GM21390 (cell line): ENCODE data around the gene RELL1.
A peak's percentile ranks its signal among the peaks of the same experiment; 100 is the strongest.
"Not testable (repeated sequence)": the region's sequence is repeated elsewhere in the genome, so short reads cannot be mapped to it uniquely, and the experiment has no call there.

Source experiments
- ATAC-seq: cut with Tn5 transposase; IDR thresholded peaks from one replicate; pipeline ENCODE4 v1.9.1; 2021; ENCODE audit not compliant: unreplicated experiment

RELL1 gene

DNA sequence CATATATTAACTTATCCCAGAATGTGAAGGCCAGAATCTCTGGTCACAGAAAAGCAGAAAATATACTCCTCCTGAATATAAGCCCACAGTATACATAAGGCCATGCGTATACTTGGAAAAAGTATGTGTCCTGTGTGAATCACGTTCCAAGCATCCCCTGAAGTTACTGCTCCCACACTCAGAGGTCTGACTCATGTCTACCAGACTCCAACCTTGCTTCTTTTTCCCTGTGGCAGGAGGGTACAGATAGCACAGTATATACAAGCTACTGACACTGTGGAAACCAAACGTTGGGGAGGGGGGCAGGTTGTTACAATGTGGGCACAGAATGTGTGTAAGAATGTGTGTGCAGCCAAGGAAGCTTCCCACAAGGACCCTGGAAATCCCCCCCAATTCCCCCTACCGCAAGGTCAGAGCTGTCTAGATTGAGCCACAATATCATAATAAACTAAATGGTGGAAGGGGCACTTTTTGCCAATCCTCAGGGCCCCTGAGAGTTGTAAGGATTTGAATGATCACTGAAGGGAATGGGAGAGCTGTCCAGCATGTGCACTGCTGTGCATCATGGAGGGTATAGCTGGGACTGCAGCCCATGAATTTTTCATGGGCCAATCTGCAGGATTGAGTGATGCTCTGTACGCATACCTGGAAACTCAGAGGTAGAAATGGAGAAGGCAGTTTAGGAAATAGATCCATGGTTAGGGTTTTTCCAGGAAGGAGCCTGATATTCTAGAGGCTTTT lies 7.4 kb upstream of the RELL1 start:
- ATAC-seq: no peak

DNA sequence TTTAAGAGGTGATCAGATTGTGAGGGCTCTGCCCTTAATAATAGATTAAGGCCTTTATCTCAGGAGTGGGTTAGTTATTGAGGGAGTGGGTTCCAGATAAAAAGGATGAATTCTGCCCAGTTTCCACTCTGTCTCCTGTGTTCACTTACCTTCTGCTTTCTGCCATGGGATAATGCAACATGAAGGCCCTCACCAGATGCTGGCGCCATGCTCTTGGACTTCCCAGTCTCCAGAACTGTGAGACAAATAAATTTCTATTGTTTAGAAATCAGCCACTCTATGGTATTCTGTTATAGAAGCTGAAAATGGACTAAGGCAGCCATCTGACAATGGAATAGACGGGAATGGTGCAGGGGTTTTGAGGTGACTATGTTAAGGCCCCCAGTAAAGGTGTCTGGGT lies 6.9 kb upstream of the RELL1 start:
- ATAC-seq: no peak

DNA sequence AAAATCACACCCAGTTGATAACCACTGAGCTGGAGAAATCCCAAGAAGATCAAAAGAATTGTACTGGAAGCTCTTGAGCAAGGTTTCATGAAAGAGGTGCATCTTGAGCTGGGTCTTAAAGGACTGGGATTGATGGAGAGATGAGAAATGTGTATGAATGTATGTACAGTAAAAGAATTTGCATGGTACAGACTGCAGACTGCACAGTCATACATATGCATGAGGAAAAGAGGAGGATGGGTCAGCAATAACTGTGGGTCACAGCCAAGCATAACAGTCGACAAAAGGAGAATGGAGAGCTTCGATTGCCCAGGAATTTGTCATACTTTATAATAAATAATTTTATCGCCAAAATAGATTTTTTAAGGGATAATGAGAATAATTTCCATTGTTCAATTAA lies 4.8 kb upstream of the RELL1 start:
- ATAC-seq: no peak

DNA sequence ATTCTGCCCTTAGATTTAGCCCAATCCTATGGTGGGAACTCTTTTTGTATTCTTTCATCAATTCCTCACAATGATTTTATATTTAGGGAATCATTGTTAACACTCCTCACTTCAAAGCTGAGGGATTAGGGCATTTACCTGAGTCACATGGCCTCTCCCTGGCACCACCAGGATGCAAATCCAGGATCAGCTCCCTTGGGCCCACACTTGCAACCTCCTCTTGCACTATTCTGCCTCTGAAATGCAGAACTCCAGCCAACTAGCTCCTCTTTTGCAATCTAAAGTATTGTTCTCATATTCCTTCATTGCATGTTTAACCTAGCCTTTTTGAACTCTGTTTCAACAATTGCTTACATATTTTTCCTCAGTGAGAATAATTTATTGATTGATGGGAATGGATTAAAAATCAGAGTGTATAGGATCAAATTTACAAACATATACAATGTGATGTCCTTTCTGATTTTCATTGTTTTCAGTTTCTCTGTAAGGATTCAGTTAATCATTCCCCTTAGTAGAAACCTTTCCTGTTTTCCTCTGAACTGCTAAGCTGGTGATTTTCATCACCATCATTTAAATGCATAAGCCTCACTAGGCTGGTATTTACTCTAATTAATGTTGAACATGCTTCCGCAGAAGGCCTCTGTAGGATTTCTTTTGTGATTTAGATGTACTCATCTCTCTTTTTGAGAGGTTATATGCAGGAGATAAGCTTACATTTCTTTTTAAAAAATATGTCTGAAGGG lies 3.3 kb upstream of the RELL1 start:
- no peak for ATAC-seq

DNA sequence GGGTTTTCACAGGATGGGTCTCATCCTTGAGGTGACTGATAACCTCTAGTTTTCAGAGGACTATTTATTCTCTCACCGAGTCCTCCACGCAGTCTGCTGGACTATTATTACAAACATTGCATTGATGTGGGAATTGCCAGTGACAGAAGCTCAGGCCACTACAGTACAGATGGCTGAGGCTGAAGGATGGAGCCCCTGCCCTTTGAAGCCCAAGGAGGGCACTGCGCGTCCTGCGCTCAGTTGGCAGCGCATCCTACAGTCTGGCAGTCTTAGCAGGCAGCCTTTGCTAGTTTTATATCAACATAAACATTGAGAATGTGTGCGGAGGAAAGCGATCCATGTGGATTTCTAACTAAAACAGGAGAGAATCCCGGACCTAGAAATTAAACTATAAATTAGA lies 1.5 kb upstream of the RELL1 start:
- ATAC-seq: no peak

DNA sequence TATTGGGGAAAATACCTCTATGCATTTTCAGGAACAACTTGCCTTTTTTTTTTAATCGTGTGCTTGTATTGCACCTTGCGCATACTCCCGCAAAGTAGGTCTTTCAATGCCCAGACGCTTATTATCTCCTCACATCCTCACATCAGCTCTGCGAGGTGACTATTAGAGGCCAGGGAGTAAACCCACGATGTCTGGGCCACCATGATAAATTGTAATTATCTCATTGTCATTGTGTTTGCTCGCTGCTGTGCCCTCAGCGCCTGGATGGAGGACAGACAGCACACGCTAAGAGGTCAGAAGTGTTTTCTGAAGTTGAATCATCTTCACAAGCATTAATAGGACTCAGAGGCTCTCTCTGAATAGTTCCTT lies 1.0 kb upstream of the RELL1 start:
- ATAC-seq: no peak

DNA sequence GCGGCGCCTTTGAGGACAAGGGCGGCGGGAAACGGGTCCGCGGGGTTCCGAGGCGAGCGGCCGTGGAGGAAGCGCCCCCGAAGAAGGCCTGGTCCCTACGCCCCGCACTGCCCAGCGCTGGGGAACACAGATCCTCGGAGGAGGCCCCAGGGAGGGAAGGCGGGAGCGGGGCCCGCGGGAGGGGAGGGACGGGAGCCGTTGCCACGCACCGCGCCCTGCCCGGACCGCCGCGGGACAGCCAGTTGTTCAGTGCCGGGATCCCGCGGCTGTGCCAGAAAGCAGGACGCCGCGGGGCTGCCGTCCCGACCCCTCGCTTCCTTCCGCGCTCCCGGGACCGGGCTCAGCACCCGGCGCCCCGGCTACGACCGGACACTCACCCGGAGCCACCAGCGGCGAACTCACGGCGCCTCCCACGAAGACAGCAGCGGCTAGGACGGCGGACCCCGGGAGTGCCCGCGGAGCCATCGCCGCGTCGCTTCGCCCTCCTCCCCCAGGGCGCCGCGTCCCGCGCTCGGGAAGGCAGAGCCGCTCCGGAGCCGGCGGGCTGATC lies 278 bp downstream of the RELL1 start:
- ATAC-seq: peak; percentile 19

DNA sequence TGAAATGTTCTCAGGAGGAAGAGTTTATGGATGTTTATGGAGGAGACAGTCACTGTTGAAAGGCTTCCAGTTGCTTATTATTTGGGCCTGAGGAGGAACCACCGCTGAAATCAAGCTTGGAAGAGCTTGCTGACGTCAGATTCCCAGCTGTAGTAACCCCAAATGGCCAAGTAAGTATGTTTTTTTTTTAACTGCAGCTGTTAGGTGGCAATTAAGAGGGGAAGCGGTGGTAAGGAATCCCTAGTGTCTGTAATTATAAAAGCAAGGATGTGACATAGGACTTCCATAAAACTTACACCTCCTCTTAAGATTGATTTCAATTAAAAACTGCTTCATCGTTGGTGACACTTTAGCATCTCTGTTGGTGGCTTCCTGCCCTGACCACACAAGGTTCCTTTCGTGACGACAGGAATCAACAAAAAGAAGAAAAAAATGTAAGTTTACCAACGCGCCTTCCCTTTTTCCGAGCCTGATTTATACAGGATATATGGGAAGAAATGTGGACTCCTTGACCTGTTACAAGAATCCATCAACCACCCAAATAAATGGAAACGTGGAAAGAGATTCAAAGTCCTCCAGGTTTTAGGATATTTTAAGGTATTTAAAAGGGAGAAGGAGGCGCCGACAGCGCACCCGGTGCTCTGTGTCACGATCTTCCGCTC lies 884 bp downstream of the RELL1 start:
- ATAC-seq: no peak

DNA sequence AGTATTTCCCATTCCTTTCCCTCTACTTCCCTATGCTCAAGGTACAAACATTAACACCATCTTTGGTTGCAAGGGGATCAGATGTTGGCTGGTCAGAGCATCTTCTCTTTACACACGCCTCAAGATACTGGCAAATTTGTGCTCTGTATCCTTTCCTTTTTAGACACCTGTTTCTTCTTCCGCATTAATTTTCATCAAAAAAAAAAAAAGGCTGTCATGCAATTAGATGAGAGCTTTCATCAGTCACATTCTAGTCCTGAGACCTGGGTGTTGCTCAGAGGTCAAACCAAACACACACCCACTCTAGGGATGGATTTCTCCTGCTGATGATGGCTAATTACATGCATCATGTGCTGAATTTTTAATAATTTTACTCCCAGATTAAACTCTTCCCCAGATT lies 2.0 kb downstream of the RELL1 start:
- ATAC-seq: no peak

DNA sequence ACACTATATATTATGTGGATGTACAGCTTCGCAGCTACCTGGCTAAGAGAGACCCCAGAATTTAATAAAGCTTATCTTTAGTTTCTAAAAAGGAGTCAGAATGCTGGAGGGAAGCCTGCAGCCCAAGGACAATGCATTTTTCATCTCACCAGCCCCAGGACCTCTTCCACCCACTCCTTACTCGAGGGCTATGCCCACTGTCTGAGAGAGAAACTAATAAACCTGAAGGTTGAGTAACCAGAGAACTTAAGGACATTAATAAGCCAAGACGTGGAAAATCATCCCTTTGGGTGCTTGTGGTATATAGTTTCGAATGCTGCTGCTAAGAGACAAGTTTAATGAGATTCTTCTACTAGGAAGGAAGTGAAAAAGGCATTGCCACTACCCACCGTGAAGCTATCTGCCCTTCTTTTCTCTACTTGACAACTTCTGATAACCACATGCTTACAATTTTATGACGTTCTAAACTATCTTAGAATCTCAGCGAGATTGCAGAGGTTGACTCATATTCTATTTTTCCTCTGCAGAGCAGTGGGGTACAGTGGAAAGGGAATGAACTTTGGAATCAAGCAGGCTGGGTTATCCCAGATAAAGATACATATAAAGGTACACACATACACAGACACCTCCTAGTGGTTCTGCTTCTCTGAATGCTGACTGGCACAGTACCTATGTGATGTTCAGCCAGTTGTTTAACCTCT lies 3.3 kb downstream of the RELL1 start:
- ATAC-seq: peak; percentile 23

DNA sequence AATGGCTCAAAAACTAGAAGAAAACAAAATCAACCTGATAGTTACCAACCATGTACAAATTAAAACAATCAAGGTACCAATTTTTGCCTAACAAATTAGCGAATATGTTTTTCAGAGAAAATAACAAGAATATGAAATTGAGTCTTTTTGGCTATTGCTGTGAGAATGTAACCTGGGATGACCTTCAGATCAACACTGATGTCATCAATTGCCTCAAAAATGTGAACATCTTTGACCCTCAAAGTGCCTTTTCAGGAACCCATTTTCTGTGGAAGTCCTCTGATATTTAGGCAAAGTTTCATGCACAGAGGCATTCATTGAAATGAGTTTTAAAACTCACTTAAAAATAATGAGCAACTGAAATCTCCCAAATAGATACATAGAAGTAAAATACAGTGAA lies 6.1 kb downstream of the RELL1 start:
- ATAC-seq: no peak

DNA sequence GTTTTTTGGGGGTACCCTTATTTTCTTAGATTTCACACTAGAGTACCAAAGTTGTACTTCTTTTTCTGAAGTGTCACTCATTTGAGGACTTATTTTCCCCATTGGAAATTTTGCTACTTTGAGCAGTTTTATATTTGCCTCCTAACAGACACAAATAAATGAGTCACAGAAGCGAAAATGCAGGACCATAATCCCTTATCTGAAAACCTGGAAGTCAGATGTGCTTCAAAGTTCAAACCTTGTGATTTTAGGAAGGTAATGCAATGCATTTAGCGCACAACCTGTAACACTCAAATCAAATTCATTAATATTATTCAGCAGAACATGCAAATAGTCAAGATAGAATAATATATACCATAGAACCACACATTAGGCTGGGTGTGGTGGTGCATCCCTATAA lies 6.9 kb downstream of the RELL1 start:
- ATAC-seq: no peak

DNA sequence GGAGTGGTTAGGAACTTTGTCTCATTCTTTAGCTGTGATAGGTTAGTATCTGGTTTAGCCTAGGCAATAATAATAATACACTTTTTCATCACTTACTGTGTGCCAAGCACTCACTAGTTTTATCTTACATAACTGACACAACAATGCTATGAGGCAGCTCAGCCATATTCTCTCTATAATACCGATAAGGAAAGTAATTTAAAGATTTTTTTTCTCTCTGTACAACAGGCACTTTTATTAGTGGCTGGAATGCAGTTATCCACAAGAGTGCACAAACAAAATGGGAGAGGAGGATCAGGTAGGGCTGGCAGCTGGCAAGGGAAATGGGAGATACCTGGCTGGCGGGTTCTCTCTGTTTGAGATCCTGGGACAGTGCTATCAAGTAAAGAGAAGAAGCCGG lies 7.6 kb downstream of the RELL1 start:
- no peak for ATAC-seq

DNA sequence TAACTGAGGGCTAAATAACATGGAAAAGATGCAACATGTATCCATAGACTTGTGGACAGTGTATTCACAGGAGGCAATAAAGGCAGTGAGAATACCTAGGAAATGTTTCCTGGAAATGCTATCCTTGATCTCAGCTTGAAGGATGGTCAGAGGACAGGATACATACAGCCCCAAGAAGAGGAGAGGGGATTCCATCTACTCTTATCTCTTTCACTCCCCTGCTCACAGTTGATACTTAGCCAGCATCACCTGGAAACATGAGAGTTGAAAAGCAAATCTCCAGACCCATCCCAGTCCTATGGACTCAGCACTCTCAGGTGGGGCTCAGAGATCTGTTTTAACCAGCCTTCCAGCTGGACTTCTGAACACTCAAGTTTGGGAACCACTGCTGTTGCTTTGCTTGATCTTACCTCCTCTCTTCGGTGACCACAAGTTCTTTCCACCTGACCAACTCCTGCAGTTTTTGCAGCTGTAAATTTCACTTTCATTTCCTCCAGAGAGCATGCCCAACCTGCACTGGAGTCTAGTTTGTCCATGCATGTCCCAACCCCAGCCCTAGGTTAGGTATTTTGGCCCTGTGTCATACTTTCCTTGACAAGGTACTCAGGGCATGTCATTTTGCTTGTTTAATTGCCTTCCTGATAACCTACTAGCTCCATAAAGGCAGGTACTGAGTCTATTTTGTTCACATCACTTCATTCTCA lies 10.4 kb downstream of the RELL1 start:
- peak; percentile 95 for ATAC-seq

DNA sequence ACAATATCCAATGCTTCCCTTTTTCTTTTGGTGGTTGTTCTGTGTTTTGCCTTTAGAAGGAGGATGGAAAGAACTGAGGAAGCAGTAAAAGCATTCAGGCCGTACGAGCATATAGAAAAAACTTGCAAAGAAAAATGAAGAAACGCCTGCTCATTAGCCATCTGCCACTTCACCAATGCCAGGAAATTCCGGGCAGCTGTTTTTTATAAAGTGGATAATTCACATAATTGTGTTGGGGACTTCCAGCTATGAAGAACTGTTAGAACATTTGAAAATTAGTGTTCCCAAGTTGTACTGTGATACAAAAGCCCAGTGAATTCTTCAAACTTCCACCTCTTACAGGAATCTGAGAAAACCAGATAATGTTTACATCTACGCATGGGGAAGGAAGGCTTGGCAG lies 11.7 kb downstream of the RELL1 start:
- no peak for ATAC-seq

DNA sequence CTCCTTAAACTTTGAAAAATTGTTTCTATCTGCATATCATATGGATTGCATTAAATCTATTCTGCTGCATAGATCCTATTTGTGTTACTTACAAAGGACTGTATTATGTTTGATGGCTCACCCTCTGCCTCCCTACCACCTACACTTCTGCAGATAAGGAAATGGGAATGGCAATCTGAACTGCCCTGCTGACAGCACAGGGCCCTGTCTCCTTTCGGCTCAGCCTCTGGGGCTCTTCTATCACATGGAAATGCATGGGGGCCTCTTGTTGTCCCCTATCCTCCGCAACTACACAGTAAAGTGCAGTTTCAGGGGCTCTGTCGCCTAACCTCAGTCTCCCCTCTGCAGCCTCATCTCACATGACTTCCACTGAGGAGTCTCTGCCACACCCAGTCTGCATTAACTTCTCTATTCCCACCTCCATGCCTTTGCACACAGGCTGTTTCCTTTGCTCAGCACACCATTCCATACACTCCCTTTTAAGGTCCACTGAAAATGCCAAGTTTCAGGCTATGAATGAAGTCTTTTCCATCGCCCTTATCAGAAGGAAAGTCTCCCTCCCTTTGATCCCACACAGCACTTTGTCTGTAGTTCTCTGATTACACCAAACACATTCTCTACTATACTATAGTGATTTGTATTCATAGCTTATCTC lies 12.5 kb downstream of the RELL1 start:
- ATAC-seq: no peak

DNA sequence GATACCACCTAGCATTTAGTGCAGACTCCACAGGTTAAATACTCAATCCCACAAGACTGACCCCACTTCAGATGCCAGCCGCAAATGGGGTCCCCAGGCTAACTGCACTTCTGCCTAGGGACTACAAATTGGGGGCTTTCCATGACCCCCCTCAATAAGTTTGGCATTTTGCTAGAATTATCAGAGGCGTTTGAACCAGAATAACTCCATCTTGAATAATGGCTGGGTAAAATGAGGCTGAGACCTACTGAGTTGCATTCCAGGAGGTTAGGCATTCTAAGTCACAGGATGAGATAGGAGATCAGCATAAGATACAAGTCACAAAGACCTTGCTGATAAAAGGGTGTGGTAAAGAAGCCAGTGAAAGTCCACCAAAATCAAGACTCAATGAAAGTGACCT lies 15.1 kb downstream of the RELL1 start:
- ATAC-seq: no peak

DNA sequence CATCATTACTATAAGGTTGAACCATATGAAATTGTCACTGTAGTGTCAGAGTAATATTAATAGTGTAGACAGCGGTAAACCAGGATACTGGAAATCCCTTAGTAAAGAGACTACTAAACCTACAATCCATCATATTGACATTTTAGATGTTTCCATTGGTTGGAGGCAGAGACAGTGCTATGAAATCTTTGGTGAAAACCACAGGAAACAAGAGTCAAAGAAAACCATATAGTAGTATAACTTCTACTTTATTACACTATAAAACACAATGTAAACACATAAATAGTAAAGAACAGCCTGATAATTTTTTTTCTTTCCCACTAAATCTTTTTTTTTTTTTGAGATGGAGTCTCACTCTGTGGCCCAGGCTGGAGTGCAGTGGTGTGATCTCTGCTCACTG lies 15.9 kb downstream of the RELL1 start:
- ATAC-seq: no peak

DNA sequence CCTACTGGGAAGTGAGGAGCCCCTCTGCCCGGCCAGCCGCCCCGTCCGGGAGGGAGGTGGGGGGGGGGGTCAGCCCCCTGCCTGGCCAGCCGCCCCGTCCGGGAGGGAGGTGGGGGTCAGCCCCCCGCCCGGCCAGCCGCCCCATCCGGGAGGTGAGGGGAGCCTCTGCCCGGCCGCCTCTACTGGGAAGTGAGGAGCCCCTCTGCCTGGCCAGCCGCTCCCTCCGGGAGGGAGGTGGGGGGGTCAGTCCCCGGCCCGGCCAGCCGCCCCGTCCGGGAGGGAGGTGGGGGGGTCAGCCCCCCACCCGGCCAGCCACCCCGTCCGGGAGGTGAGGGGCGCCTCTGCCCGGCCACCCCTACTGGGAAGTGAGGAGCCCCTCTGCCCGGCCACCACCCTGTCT lies 17.1 kb downstream of the RELL1 start:
- ATAC-seq: not testable (repeated sequence)
